Measurements from ENCODE around the gene KRTAP2-3.
"Not testable (repeated sequence)": the region's sequence is repeated elsewhere in the genome, so short reads cannot be mapped to it uniquely, and the experiment has no call there.

The KRTAP2-3 gene

DNA sequence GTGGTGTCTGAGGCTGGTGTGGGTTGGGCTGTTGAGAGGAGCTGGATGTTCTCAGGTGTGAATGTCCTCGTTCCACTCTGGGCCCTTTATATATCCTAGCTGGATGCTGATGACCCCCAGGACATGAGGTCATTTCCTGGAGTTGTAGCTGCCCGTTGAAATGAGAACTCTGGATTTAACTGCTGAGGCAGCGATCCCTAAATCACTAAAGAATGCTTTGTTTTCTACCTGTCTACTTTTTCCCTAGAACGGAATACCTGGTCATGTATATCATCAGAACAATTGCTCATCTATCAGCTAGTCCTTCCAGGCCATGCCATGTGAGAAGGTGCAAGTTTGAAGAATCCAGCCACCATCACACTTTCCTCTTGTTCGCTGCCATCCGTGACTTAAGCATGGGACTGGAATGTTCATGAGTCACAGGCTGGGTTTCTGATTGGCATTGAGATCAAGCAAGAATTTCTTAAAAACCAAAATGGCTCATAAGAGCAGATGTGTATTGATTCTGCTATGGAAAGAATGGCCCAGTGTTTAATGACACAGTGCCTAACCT is at the start of gene KRTAP2-3:
Gene KRTAP2-3 (minus strand): TSS at position 63 of the 553 bp plus-strand sequence. CDS start 64 bp downstream, outside the sequence.
- no peak for DNase-seq

- DNase-seq = not testable (repeated sequence)
These were observed 48.9 kb upstream of the KRTAP2-3 start for GRCh38 chr17:41108728-41109386.

DNA sequence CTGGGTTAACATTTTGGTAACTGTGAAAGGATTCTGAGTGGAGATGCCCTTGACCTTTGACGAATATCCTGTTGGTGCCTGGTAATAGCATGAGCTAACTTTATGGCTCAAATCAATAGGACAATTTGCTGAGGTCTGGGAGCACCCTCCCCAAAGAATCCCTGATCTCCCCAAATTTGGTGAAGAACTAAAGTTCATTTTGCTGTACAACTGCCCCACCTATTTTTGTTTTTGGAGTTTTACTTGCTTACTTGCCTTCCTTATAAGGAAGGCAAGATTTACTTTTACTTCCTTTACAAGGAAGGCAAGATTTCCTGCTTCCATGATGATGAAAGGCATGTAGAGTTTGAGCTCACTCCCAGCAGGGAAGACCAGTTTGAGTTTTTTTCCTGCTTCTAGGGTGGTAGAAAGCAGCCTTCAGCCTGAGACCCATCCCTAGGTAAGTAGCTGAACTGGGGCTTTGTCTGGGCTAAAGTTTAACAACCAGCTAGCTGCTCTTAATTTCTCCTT is 48.1 kb upstream of the KRTAP2-3 start:
- DNase-seq = no peak

DNA sequence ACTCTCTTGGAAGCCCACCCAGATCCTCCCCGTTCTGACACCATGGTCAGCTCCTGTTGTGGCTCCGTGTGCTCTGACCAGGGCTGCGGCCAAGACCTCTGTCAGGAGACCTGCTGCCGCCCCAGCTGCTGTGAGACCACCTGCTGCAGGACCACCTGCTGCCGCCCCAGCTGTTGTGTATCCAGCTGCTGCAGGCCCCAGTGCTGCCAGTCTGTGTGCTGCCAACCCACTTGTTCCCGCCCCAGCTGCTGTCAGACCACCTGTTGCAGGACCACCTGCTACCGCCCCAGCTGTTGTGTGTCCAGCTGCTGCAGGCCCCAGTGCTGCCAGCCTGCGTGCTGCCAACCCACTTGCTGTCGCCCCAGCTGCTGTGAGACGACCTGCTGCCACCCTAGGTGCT is 45.4 kb upstream of the KRTAP2-3 start, which contains the start of gene KRTAP4-9:
Gene KRTAP4-9 (plus strand): TSS at position 43 of the 400 bp plus-strand sequence. CDS start 0 bp downstream, at position 43.
- not testable (repeated sequence) for DNase-seq

- not testable (repeated sequence) for DNase-seq
These were observed 44.6 kb upstream of the KRTAP2-3 start for GRCh38 chr17:41104386-41105038.

DNA sequence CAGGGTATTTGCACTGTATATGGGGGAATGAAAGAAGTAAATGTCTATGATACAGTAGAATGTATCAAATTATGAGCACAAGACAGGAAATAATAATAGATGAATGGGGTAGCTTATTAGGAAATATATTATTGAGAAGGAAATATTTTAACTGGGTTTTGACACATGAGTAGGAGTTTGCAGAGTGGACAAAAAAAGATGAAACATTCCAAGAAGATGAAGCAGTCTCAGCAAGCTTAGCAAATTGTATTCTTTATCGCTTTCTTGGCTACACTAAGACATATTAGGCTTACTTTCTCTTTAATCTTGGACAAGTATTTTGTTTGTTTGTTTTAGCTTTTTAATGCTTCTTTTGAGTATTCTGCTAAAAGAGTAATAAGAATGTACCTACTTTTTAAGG is 44.0 kb upstream of the KRTAP2-3 start:
- no peak for DNase-seq

- no peak for DNase-seq
These were observed 41.8 kb upstream of the KRTAP2-3 start, which contains the start of gene KRTAP4-16 for GRCh38 chr17:41101586-41102259. KRTAP4-16 (minus strand) TSS chr17:41102209; CDS start chr17:41102209, 0 bp downstream.

DNA sequence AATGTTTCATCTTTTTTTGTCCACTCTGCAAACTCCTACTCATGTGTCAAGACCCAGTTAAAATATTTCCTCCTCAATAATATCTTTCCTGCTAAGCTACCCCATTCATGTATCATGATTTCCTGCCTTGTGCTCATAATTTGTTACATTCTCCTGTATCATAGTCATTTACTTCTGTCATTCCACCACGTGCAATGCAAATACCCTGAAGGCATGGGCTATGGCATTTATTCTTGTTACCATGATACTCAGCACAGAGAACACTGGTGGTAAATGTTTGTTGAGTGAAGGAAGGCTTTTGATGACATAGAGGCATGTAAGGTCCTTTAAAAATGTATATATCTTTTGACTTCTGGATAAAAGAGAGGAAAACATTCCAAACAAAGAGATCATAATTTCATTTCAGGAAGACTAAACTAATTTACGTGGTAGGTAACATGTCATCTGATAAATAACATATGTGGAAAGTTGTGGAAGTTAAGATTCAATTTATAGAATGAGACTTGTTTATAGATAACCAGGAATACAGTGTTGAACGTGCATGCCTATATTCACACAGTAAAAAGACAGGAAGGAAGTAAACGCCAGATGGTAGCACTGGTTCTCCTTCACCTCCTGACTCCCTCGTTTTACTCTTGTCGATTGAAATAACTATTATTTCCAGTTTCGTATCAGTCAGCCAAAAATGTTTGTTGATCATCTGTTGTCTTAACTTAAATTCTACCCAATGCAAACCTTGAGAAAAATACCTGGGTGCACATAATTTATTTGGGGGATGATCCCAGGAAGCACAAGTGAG is 40.0 kb upstream of the KRTAP2-3 start:
- not testable (repeated sequence) for DNase-seq

- DNase-seq = no peak
These were observed 38.6 kb upstream of the KRTAP2-3 start for GRCh38 chr17:41098481-41098880.

GRCh38 chr17:41098042-41098441 is 38.1 kb upstream of the KRTAP2-3 start, which contains the start of gene KRTAP4-8:
KRTAP4-8 (minus strand) TSS chr17:41098142; CDS start chr17:41098084, 58 bp downstream.
- no peak for DNase-seq

DNA sequence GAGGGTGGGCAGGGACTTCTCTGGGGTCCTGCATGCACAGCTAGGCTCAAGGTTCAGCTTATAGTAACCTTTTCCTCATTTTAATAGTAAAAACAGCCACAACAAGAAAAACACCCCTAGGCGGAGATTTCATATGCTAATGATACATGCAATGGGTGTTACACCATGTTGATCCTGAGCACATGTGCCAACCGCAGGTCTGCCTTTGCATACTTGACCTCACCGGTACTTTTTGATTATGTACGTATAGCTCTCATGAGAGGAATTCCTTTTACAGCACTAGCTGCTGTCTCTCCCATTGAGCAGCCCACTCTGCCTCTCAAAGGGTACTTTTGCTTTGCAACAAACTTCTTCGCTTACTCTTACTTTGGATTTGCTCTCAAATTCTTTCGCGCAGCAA is 36.1 kb upstream of the KRTAP2-3 start:
- no peak for DNase-seq

DNA sequence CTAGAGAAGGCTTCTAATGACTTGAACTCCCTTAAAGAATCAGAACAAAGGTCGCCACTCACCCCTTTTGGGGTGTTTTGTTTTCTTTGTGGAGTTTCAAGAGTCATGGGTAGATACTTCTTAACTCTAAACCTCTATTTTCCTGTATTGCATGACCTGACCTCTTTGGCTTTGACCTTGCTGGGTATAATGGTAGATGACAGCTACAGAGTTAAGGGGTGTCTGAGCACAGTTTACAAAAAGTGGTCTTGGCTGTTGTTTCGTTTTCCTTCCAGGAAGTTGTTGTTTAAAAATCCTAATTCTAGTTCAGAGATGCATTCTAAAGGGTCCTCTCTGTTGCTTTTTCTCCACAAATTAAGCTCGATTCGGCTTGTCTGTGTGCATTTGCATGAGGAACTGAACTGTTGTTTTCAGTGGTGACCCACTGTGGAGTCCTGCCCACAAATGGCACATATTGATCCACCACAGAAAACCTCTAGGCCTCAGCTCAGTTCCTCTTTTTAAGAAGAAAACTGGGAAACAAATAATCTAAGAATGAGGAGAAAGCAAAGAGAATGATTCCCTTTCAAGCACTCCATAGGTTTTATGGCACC is 28.9 kb upstream of the KRTAP2-3 start:
- DNase-seq = not testable (repeated sequence)

GRCh38 chr17:41084100-41084856 is 24.4 kb upstream of the KRTAP2-3 start, which contains the start of gene KRTAP4-7:
KRTAP4-7 (plus strand) TSS chr17:41084150; CDS start chr17:41084207, 57 bp downstream.
- DNase-seq = not testable (repeated sequence)

- not testable (repeated sequence) for DNase-seq
These were observed 23.5 kb upstream of the KRTAP2-3 start for GRCh38 chr17:41083427-41083826.

DNA sequence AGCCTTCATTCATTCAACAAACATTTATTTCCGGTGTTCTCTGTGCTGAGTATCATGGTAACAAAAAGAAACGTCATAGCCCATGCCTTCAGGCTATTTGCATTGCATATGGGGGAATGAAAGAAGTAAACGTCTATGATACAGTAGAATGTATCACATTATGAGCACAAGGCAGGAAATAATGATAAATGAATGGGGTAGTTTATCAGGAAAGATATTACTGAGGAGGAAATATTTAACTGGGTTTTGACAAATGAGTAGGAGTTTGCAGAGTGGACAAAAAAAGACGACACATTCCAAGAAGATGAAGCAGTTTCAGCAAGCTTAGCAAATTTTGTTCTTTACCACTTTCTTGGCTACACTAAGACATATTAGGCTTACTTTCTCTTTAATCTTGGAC is 22.7 kb upstream of the KRTAP2-3 start:
- no peak for DNase-seq

DNA sequence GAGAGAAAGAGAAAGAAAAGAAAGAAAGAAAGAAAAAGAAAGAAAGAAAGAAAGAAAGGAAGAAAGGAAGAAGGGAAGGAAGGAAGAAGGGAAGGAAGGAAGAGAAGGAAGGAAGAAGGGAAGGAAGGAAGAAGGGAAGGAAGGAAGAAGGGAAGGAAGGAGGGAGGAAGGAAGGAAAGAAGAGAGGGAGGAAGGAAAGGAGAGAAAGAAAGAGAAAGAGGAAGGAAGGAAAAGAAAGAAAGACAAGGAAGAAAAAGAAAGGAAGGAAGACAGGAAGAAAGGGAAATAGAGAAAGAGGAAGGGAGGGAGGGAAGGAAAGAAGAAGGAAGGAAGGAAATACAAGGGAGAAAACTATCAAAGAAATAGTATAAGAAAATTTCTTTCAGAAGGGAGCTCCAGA is 16.9 kb upstream of the KRTAP2-3 start:
- no peak for DNase-seq

DNA sequence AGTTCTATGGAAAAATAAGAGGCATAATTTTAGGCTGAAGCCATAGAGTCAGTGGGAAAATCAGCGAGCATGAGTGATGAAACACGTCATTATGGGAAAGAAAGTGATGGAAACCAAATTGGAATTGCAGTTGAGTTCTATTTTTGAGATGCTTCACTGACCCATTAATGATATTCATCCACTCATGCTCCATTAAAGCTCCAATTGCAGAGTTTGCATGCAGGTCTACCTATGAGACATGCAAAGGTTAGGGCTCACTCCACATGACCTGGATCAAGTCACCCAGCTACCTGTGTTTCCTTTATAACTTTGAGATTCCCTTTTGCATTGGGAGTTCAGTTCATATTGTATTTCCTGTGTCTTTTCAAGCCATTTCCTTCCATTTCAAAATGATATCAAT is 13.8 kb upstream of the KRTAP2-3 start:
- DNase-seq = no peak

GRCh38 chr17:41071606-41072360 is 11.9 kb upstream of the KRTAP2-3 start:
- no peak for DNase-seq

DNA sequence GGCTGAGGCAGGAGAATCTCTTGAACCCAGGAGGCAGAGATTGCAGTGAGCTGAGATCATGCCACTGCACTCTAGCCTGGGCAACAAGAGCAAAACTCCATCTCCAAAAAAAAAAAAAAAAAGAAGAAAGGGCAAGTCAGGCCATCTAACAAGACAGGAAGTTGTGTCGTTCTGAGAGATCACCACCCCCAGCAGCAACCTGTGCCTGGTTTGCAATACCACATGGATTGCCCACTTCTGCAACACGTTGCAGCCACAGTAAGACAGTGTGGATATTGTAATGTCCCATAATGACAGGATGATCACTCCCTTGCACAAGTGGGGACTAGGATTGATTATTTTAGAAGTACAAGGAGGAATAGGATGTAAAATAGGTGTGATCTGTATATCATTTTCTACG is 9.1 kb upstream of the KRTAP2-3 start:
- no peak for DNase-seq

- no peak for DNase-seq
These were observed 7.4 kb upstream of the KRTAP2-3 start for GRCh38 chr17:41067281-41067680.
